ENCODE results near the gene CD82.

- TF ChIP-seq CTCF (IDR thresholded peaks at IDR 0.05) (no peak), FOSL2 (IDR thresholded peaks at IDR 0.05; ENCODE audit: borderline replicate concordance, low read depth) (no peak), JUND (IDR thresholded peaks at IDR 0.05) (no peak), USF1 (IDR thresholded peaks at IDR 0.05; ENCODE audit: borderline replicate concordance, low read depth) (no peak), SIN3A (IDR thresholded peaks at IDR 0.05; ENCODE audit: borderline replicate concordance, low read depth, low read length) (no peak), MAX (IDR thresholded peaks at IDR 0.05; ENCODE audit: low read depth) (no peak), GABPA (IDR thresholded peaks at IDR 0.05; ENCODE audit: low read depth) (no peak)
Measured at GRCh38 chr11:44563711-44564110, 1.8 kb upstream of the CD82 start.
